ENCODE measurements around the gene MFAP3L. TPM values are rescaled to one million over a fixed set of nuclear protein-coding genes. Genes with fewer than 3 reads are reported as not detected.

Gene MFAP3L
- 6.2 and 6.9 TPM in 2 replicates for total RNA-seq (2021)
- percentile 46 among the genes with signal in this experiment for Bru-seq, nascent RNA
- percentile 57 among the genes with signal in this experiment for BruChase-seq, experiment 1, labeled RNA remaining after a 2-hour chase
- percentile 62 among the genes with signal in this experiment for BruChase-seq, experiment 2, labeled RNA remaining after a 6-hour chase
- long read RNA-seq, partial matches to known transcripts, result 0 of 10 reads
- long read RNA-seq, other reads (novel, unspliced or antisense), result 10 of 10 reads

DNA sequence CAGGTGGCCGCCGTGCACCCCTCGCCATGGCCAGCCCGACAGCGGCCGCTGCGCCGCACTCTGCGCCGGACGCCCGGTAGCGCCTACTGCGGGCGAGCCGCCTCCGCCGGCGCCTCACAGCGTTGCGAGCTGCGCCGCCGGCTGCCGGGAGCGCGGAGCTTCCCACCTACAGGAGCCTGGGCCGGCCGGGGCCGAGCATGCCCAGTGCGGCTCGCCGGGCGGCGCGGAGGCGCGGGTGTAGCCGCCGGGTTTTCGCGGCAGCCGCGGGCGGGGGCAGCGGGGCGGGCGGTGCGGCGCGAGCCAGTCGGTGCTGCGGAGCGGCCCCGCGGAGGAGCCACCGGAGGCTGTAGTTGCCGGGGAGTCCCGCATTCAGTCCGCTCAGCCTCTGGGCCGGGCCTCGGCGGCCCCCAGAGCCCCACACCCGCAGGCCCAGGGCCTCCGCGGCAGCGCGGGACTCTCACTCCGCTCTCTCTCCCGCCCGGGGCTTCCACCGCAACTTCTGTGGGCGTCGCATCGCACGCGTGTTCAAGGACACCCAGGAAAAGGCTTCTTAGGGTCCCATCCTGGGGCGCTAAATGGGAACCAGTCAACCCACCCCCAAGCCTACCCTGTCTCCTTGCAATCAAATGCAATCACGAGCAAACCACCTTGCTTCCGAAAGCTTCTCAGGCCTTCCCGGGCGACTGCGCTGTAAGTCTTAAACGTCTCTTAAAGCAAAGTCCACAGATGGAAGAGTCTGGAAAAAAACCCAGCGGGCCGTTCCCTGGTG is at the start of gene MFAP3L:
Gene MFAP3L (minus strand): TSS at position 143 of the 769 bp plus-strand sequence. CDS start 20,518 bp downstream, outside the sequence.
- Histone ChIP-seq H3K79me2 (ENCODE audit: low read depth) (no peaks in the 10 kb centered on the region), H3K36me3 (ENCODE audit: low read depth) (no peaks in the 10 kb centered on the region), H3K9me2 (ENCODE audit: insufficient read depth) (no peaks in the 10 kb centered on the region), H3K4me2 (peak within 1 kb of the TSS; percentile 90), H2AFZ (peak within 1 kb of the TSS; percentile 97), H3K27ac (peak within 1 kb of the TSS; percentile 50), H3K27me3 (ENCODE audit: insufficient read depth, low read depth) (no peaks in the 10 kb centered on the region), H3K4me3 (peak within 1 kb of the TSS; percentile 75), H3F3A (ENCODE audit: insufficient read depth, low read depth) (0 out of 2 replicates have a peak, but pooled peaks cover 3% of the 10 kb centered on the region), H4K20me1 (ENCODE audit: insufficient read depth) (no peaks in the 10 kb centered on the region), H3K9me3 (ENCODE audit: insufficient read depth, low read depth) (peaks cover 6% of the 10 kb centered on the region; the same call in 1 of the 2 replicates), H3K4me1 (replicated peaks; ENCODE audit: insufficient read depth) (no peaks in the 10 kb centered on the region)
- TSS peak; percentile 88 for BruUV-seq (replicated peaks)
- DNase-seq, result peak; percentile 54 to 94
- intact Hi-C loops (cut with micrococcal nuclease; ENCODE audit: unreplicated experiment), result loop anchor here (1.0 to 5.0 kb wide), 4 partner anchors 84 to 414 kb away; partner anchors contain the start of gene NEK1
- POLR2A ChIA-PET (ENCODE audit: unreplicated experiment), result no interaction called here
- no peak for TF ChIP-seq EZH2 (IDR thresholded peaks at IDR 0.05; ENCODE audit: low read depth)
- TF ChIP-seq, protein P1, sequence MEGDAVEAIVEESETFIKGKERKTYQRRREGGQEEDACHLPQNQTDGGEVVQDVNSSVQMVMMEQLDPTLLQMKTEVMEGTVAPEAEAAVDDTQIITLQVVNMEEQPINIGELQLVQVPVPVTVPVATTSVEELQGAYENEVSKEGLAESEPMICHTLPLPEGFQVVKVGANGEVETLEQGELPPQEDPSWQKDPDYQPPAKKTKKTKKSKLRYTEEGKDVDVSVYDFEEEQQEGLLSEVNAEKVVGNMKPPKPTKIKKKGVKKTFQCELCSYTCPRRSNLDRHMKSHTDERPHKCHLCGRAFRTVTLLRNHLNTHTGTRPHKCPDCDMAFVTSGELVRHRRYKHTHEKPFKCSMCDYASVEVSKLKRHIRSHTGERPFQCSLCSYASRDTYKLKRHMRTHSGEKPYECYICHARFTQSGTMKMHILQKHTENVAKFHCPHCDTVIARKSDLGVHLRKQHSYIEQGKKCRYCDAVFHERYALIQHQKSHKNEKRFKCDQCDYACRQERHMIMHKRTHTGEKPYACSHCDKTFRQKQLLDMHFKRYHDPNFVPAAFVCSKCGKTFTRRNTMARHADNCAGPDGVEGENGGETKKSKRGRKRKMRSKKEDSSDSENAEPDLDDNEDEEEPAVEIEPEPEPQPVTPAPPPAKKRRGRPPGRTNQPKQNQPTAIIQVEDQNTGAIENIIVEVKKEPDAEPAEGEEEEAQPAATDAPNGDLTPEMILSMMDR (conservative IDR thresholded peaks at IDR 0.05), result no peak
- CTCF ChIA-PET, result interaction anchor here (1.0 kb wide), 1 partner anchor 216 kb away, joined by 3 read pairs; no protein-coding TSS in a partner anchor

DNA sequence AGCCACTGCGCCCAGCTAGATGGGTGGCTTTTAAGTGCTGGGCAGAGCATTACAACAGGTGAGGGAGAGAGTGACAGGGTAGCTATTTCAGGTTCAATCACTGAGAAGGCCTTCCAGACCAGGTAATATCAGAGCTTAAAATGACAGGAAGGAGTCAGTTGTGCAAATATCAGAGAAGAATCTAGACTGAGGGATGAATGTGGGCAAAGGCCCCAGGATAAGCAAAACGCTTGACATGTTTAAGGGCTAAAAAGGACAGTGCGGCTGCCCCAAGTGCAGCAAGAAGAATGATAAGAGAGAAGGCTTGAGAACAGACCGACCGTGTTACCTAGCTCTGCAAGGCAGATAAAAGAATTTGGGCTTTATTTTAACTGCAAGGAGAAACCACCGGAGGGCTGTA is 45.0 kb upstream of the MFAP3L start:
- no peak overlapping the region for H3K4me3 ChIP-seq
- no peak overlapping the region for H3K4me2 ChIP-seq
- H3K27me3 ChIP-seq (ENCODE audit: insufficient read depth, low read depth), result no peaks in the 10 kb centered on the region
- intact Hi-C loops (cut with micrococcal nuclease; ENCODE audit: unreplicated experiment), result no loop called here
- H2AFZ ChIP-seq, result no peak overlapping the region
- H3K4me1 ChIP-seq (replicated peaks; ENCODE audit: insufficient read depth), result no peaks in the 10 kb centered on the region
- H4K20me1 ChIP-seq (ENCODE audit: insufficient read depth), result no peaks in the 10 kb centered on the region
- H3K9me3 ChIP-seq (ENCODE audit: insufficient read depth, low read depth), result no peaks in the 10 kb centered on the region
- no peaks in the 10 kb centered on the region for H3K36me3 ChIP-seq (ENCODE audit: low read depth)
- H3F3A ChIP-seq (ENCODE audit: insufficient read depth, low read depth), result no peaks in the 10 kb centered on the region
- CTCF ChIA-PET, result no interaction called here
- TF ChIP-seq, protein P1 (conservative IDR thresholded peaks at IDR 0.05), result no peak
- no peak for TF ChIP-seq EZH2 (IDR thresholded peaks at IDR 0.05; ENCODE audit: low read depth)
- H3K27ac ChIP-seq, result no peak overlapping the region
- H3K9me2 ChIP-seq (ENCODE audit: insufficient read depth), result no peaks in the 10 kb centered on the region
- BruUV-seq (replicated peaks), result no TSS peak
- POLR2A ChIA-PET (ENCODE audit: unreplicated experiment), result no interaction called here
- no peaks in the 10 kb centered on the region for H3K79me2 ChIP-seq (ENCODE audit: low read depth)
- DNase-seq, result no peak

DNA sequence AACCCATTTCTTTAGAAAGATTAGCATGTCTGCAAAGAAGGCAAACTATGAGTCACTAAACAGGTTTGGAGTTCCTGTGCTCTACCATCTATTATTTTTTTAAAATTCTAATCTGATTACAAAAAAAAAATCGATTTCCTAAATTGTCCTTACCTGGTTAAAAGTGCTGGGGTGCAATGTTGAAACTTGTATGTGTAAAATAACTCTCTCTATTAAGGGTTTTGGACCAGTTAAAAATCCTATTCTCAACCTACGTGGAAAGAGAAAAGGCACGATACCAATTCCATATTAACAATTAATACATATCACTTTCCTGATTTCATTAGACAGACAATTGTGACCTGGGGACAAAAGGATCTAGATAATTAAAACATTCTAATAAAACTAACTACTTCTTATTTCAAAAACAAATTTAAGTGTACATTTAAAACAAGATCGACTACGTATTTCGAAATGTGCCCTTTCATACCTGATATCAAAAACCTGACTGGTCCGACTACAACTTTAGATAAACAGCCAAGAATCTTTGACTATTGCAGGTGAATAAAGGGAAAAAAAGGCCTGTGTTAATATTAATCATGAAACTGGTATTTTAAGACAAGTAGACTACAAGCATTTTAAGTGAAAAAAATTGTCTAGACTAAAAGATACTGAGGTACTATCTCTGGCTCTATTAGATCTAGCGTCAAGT is 42.4 kb upstream of the MFAP3L start:
- intact Hi-C loops (cut with micrococcal nuclease; ENCODE audit: unreplicated experiment), result no loop called here
- no peaks in the 10 kb centered on the region for H3K4me1 ChIP-seq (replicated peaks; ENCODE audit: insufficient read depth)
- H3K36me3 ChIP-seq (ENCODE audit: low read depth), result no peaks in the 10 kb centered on the region
- H2AFZ ChIP-seq, result no peak overlapping the region
- POLR2A ChIA-PET (ENCODE audit: unreplicated experiment), result no interaction called here
- H3K9me2 ChIP-seq (ENCODE audit: insufficient read depth), result no peaks in the 10 kb centered on the region
- H3K27ac ChIP-seq, result no peak overlapping the region
- no peaks in the 10 kb centered on the region for H4K20me1 ChIP-seq (ENCODE audit: insufficient read depth)
- H3K79me2 ChIP-seq (ENCODE audit: low read depth), result no peaks in the 10 kb centered on the region
- H3K27me3 ChIP-seq (ENCODE audit: insufficient read depth, low read depth), result no peaks in the 10 kb centered on the region
- TF ChIP-seq EZH2 (IDR thresholded peaks at IDR 0.05; ENCODE audit: low read depth), result no peak
- TF ChIP-seq, protein P1 (conservative IDR thresholded peaks at IDR 0.05), result no peak
- no TSS peak for BruUV-seq (replicated peaks)
- H3K9me3 ChIP-seq (ENCODE audit: insufficient read depth, low read depth), result no peaks in the 10 kb centered on the region
- no peaks in the 10 kb centered on the region for H3F3A ChIP-seq (ENCODE audit: insufficient read depth, low read depth)
- CTCF ChIA-PET, result no interaction called here
- DNase-seq, result no peak
- no peak overlapping the region for H3K4me3 ChIP-seq
- H3K4me2 ChIP-seq, result no peak overlapping the region
